ENCODE measurements around the gene CHMP3. TPM values are rescaled to one million over a fixed set of nuclear protein-coding genes. Genes with fewer than 3 reads are reported as not detected.
"Not testable (repeated sequence)": the region's sequence is repeated elsewhere in the genome, so short reads cannot be mapped to it uniquely, and the experiment has no call there.

Gene CHMP3
- polyA plus RNA-seq, 1 of the 3 experiments (the other 2 are of a cell fraction) = 75.3 TPM

DNA sequence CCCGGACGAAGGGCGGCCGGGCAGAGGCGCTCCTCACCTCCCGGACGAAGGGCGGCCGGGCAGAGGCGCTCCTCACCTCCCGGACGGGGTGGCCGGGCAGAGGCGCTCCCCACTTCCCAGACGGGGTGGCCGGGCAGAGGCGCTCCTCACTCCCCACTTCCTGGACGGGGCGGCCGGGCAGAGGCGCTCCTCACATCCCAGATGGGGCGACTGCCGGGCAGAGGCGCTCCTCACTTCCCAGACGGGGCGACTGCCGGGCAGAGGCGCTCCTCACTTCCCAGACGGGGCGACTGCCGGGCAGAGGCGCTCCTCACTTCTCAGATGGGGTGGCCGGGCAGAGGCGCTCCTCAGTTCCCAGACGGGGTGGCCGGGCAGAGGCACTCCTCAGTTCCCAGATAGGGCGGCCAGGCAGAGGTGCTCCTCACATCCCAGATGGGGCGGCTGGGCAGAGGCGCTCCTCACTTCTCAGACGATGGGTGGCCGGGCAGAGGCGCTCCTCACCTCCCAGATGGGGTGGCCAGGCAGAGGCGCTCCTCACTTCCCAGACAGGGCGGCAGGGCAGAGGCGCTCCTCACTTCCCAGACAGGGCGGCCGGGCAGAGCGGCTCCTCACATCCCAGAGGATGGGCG is 17.8 kb downstream of the CHMP3 start:
- H3K79me2 ChIP-seq (ENCODE audit: insufficient read depth); H3K27ac ChIP-seq (ENCODE audit: low read depth in 2 of 2, low read length in 1 of 2); H3K4me1 ChIP-seq (ENCODE audit: control insufficient read depth in 1 of 2, insufficient read depth in 2 of 2, low read depth in 1 of 2, low read length in 1 of 2); DNase-seq; H3K4me2 ChIP-seq; POLR2A ChIA-PET; H3F3A ChIP-seq (replicated peaks; ENCODE audit: insufficient read depth); H3K9ac ChIP-seq; H2AFZ ChIP-seq (ENCODE audit: low read depth); H3K9me3 ChIP-seq; CTCF ChIA-PET; H4K20me1 ChIP-seq (ENCODE audit: insufficient read depth); H3K4me3 ChIP-seq (ENCODE audit: low read depth in 2 of 2, low read length in 1 of 2); H3K27me3 ChIP-seq (ENCODE audit: insufficient read depth); H3K9me2 ChIP-seq: not testable (repeated sequence)
- H3K36me3 ChIP-seq (replicated peaks in 1 of 2; ENCODE audit: control insufficient read depth in 1 of 2, insufficient read depth in 2 of 2, low read length in 1 of 2) = peaks cover 7 to 33% of the 10 kb centered on the region in 2 experiments
- 96% methylated on average over 11 of the region's 49 CpGs for WGBS (ENCODE audit: low lambda C conversion rate)

DNA sequence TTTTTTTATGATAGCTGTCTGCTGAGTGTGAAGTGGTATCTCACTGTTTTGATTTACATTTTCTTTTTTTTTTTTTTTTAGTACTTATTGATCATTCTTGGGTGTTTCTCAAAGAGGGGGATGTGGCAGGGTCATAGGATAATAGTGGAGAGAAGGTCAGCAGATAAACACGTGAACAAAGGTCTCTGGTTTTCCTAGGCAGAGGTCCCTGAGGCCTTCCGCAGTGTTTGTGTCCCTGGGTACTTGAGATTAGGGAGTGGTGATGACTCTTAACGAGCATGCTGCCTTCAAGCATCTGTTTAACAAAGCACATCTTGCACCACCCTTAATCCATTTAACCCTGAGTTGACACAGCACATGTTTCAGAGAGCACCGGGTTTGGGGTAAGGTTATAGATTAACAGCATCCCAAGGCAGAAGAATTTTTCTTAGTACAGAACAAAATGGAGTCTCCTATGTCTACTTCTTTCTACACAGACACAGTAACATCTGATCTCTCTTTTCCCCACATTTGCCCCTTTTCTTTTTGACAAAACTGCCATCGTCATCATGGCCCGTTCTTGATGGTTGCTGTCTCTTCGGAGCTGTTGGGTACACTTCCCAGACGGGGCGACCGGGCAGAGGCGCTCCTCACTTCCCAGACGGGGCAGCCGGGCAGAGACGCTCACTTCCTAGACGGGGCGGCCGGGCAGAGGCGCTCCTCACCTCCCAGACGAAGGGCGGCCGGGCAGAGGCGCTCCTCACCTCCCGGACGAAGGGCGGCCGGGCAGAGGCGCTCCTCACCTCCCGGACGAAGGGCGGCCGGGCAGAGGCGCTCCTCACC is 18.8 kb downstream of the CHMP3 start:
- H4K20me1 ChIP-seq (ENCODE audit: insufficient read depth); H3K4me2 ChIP-seq; CTCF ChIA-PET; H3F3A ChIP-seq (replicated peaks; ENCODE audit: insufficient read depth); DNase-seq; H3K9ac ChIP-seq; H3K9me3 ChIP-seq; H3K27ac ChIP-seq (ENCODE audit: low read depth in 2 of 2, low read length in 1 of 2); H2AFZ ChIP-seq (ENCODE audit: low read depth); H3K9me2 ChIP-seq; H3K79me2 ChIP-seq (ENCODE audit: insufficient read depth); H3K4me3 ChIP-seq (ENCODE audit: low read depth in 2 of 2, low read length in 1 of 2); H3K4me1 ChIP-seq (ENCODE audit: control insufficient read depth in 1 of 2, insufficient read depth in 2 of 2, low read depth in 1 of 2, low read length in 1 of 2); H3K27me3 ChIP-seq (ENCODE audit: insufficient read depth); POLR2A ChIA-PET: not testable (repeated sequence)
- 96% methylated on average over 23 of the region's 32 CpGs for WGBS (ENCODE audit: low lambda C conversion rate)
- H3K36me3 ChIP-seq (replicated peaks in 1 of 2; ENCODE audit: control insufficient read depth in 1 of 2, insufficient read depth in 2 of 2, low read length in 1 of 2) = peaks cover 7 to 37% of the 10 kb centered on the region in 2 experiments

DNA sequence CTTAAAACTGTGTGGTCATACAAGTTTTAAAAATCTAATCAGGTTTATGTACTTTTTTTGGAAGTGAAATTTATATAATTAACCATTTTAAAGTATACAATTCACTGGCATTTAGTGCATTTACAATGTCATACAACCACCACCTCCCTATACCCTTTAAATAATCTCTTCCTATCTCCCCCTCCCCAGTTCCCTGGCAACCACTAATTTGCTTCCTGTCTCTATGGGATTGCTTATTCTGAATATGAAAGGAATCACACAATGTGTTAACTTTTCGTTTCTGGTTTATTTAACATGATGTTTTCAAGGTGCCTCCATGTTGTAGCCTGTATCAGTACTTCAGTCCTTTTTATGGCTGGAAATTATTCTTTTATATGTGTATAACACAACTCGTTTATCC is 19.4 kb downstream of the CHMP3 start:
- peaks cover 3% of the 10 kb centered on the region; the same call in 1 of the 2 replicates for H3K79me2 ChIP-seq (ENCODE audit: insufficient read depth)
- H3K9ac ChIP-seq = no peak overlapping the region
- no peaks in the 10 kb centered on the region for H3F3A ChIP-seq (replicated peaks; ENCODE audit: insufficient read depth)
- WGBS (ENCODE audit: low lambda C conversion rate) = 94% methylated on average over 2 of the region's 2 CpGs
- H2AFZ ChIP-seq (ENCODE audit: low read depth) = no peak overlapping the region
- no peak overlapping the region for H3K4me2 ChIP-seq
- no peak for DNase-seq
- H3K27me3 ChIP-seq (ENCODE audit: insufficient read depth) = no peaks in the 10 kb centered on the region
- POLR2A ChIA-PET = no interaction called here
- CTCF ChIA-PET = no interaction called here
- H3K9me3 ChIP-seq = no peaks in the 10 kb centered on the region
- H3K4me1 ChIP-seq (ENCODE audit: control insufficient read depth in 1 of 2, insufficient read depth in 2 of 2, low read depth in 1 of 2, low read length in 1 of 2) = no peaks in the 10 kb centered on the region
- H3K36me3 ChIP-seq (replicated peaks in 1 of 2; ENCODE audit: control insufficient read depth in 1 of 2, insufficient read depth in 2 of 2, low read length in 1 of 2) = peaks cover 10 to 43% of the 10 kb centered on the region in 2 experiments
- no peaks in the 10 kb centered on the region for H3K9me2 ChIP-seq
- H3K27ac ChIP-seq (ENCODE audit: low read depth in 2 of 2, low read length in 1 of 2) = no peak overlapping the region
- no peaks in the 10 kb centered on the region for H4K20me1 ChIP-seq (ENCODE audit: insufficient read depth)
- H3K4me3 ChIP-seq (ENCODE audit: low read depth in 2 of 2, low read length in 1 of 2) = no peak overlapping the region
- TF ChIP-seq TCF12 (IDR thresholded peaks at IDR 0.05) (no peak), RXRA (IDR thresholded peaks at IDR 0.05; ENCODE audit: borderline replicate concordance, low read depth) (no peak), SMC3 (IDR thresholded peaks at IDR 0.05; ENCODE audit: low read depth, low read length) (no peak), TEAD4 (IDR thresholded peaks at IDR 0.05; ENCODE audit: borderline replicate concordance, insufficient read depth) (no peak), MEF2A (IDR thresholded peaks at IDR 0.05; ENCODE audit: borderline replicate concordance, low read depth) (no peak), RCOR1 (IDR thresholded peaks at IDR 0.05; ENCODE audit: low read length) (no peak), GATA2 (CRISPR knock-in tag; IDR thresholded peaks at IDR 0.05) (no peak), EZH2phosphoT487 (IDR thresholded peaks at IDR 0.05; ENCODE audit: borderline replicate concordance, low read depth) (no peak)
- TF ChIP-seq, protein P1, sequence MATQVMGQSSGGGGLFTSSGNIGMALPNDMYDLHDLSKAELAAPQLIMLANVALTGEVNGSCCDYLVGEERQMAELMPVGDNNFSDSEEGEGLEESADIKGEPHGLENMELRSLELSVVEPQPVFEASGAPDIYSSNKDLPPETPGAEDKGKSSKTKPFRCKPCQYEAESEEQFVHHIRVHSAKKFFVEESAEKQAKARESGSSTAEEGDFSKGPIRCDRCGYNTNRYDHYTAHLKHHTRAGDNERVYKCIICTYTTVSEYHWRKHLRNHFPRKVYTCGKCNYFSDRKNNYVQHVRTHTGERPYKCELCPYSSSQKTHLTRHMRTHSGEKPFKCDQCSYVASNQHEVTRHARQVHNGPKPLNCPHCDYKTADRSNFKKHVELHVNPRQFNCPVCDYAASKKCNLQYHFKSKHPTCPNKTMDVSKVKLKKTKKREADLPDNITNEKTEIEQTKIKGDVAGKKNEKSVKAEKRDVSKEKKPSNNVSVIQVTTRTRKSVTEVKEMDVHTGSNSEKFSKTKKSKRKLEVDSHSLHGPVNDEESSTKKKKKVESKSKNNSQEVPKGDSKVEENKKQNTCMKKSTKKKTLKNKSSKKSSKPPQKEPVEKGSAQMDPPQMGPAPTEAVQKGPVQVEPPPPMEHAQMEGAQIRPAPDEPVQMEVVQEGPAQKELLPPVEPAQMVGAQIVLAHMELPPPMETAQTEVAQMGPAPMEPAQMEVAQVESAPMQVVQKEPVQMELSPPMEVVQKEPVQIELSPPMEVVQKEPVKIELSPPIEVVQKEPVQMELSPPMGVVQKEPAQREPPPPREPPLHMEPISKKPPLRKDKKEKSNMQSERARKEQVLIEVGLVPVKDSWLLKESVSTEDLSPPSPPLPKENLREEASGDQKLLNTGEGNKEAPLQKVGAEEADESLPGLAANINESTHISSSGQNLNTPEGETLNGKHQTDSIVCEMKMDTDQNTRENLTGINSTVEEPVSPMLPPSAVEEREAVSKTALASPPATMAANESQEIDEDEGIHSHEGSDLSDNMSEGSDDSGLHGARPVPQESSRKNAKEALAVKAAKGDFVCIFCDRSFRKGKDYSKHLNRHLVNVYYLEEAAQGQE (IDR thresholded peaks at IDR 0.05; ENCODE audit: low read depth, low read length) = no peak
- TF ChIP-seq, protein P2, sequence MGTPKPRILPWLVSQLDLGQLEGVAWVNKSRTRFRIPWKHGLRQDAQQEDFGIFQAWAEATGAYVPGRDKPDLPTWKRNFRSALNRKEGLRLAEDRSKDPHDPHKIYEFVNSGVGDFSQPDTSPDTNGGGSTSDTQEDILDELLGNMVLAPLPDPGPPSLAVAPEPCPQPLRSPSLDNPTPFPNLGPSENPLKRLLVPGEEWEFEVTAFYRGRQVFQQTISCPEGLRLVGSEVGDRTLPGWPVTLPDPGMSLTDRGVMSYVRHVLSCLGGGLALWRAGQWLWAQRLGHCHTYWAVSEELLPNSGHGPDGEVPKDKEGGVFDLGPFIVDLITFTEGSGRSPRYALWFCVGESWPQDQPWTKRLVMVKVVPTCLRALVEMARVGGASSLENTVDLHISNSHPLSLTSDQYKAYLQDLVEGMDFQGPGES (IDR thresholded peaks at IDR 0.05; ENCODE audit: low read depth, low read length) = no peak
- TF ChIP-seq, protein P3, sequence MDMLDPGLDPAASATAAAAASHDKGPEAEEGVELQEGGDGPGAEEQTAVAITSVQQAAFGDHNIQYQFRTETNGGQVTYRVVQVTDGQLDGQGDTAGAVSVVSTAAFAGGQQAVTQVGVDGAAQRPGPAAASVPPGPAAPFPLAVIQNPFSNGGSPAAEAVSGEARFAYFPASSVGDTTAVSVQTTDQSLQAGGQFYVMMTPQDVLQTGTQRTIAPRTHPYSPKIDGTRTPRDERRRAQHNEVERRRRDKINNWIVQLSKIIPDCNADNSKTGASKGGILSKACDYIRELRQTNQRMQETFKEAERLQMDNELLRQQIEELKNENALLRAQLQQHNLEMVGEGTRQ (IDR thresholded peaks at IDR 0.05; ENCODE audit: borderline replicate concordance, low read depth, low read length) = no peak
- TF ChIP-seq, protein P4, sequence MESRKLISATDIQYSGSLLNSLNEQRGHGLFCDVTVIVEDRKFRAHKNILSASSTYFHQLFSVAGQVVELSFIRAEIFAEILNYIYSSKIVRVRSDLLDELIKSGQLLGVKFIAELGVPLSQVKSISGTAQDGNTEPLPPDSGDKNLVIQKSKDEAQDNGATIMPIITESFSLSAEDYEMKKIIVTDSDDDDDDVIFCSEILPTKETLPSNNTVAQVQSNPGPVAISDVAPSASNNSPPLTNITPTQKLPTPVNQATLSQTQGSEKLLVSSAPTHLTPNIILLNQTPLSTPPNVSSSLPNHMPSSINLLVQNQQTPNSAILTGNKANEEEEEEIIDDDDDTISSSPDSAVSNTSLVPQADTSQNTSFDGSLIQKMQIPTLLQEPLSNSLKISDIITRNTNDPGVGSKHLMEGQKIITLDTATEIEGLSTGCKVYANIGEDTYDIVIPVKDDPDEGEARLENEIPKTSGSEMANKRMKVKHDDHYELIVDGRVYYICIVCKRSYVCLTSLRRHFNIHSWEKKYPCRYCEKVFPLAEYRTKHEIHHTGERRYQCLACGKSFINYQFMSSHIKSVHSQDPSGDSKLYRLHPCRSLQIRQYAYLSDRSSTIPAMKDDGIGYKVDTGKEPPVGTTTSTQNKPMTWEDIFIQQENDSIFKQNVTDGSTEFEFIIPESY (IDR thresholded peaks at IDR 0.05; ENCODE audit: borderline replicate concordance, low read depth) = no peak
